HEK293T (cell line): ENCODE data around the gene MYO5C.

Source experiments
- CTCF ChIA-PET: fragments of 350-600 bp; formaldehyde crosslinking; extraction: SDS; loops from one replicate; lab custom pipeline; 2021; ENCODE audit warnings: antibody characterized with exemption, inconsistent platforms; lab: Yijun Ruan, JAX
- POLR2A ChIA-PET: fragments of 350-600 bp; formaldehyde crosslinking; extraction: SDS; loops from one replicate; lab custom pipeline; 2020; ENCODE audit warnings: antibody characterized with exemption, inconsistent platforms; lab: Yijun Ruan, JAX
- DNase-seq: peaks from one replicate; pipeline ENCODE4 v3.0.0; 2012; ENCODE audit warnings: mixed read lengths; ENCODE audit errors: extremely low spot score
- ARNT ChIP-seq: fragments of 450-650 bp; IDR thresholded peaks from 2 replicates; pipeline ENCODE4 v1.6.1; 2017; ENCODE audit warnings: mild to moderate bottlenecking
- BHLHE40 ChIP-seq: fragments of 450-650 bp; IDR thresholded peaks from 2 replicates; pipeline ENCODE4 v1.6.1; 2016; ENCODE audit warnings: mild to moderate bottlenecking, moderate library complexity, borderline replicate concordance
- CTBP1 ChIP-seq: fragments of 450-650 bp; IDR thresholded peaks from 2 replicates; pipeline ENCODE4 v1.6.1; 2016; ENCODE audit warnings: borderline replicate concordance
- ELF4 ChIP-seq: fragments of 450-650 bp; IDR thresholded peaks from 2 replicates; pipeline ENCODE4 v1.6.1; 2017; ENCODE audit warnings: antibody characterized with exemption
- FOXA1 ChIP-seq: fragments of 450-650 bp; IDR thresholded peaks from 2 replicates; pipeline ENCODE4 v1.6.1; 2016; ENCODE audit warnings: mild to moderate bottlenecking
- FOXK2 ChIP-seq: fragments of 450-650 bp; IDR thresholded peaks from 2 replicates; pipeline ENCODE4 v1.6.1; 2016; ENCODE audit warnings: mild to moderate bottlenecking
- FOXM1 ChIP-seq: fragments of 450-650 bp; IDR thresholded peaks from 2 replicates; pipeline ENCODE4 v1.6.1; 2017; ENCODE audit warnings: mild to moderate bottlenecking, borderline replicate concordance
- HDGF ChIP-seq: fragments of 450-650 bp; IDR thresholded peaks from 2 replicates; pipeline ENCODE4 v1.6.1; 2017; ENCODE audit warnings: antibody characterized with exemption, borderline replicate concordance
- L3MBTL2 ChIP-seq: fragments of 450-650 bp; conservative IDR thresholded peaks from 2 replicates; pipeline ENCODE4 v1.6.1; 2016; ENCODE audit warnings: mild to moderate bottlenecking
- LEF1 ChIP-seq: fragments of 450-650 bp; IDR thresholded peaks from 2 replicates; pipeline ENCODE4 v1.6.1; 2017; ENCODE audit warnings: mild to moderate bottlenecking, borderline replicate concordance
- NFRKB ChIP-seq: fragments of 450-650 bp; IDR thresholded peaks from 2 replicates; pipeline ENCODE4 v1.6.1; 2016; ENCODE audit warnings: mild to moderate bottlenecking, moderate library complexity
- SP1 ChIP-seq: fragments of 450-650 bp; IDR thresholded peaks from 2 replicates; pipeline ENCODE4 v1.6.1; 2017
- SUZ12 ChIP-seq: fragments of 450-650 bp; IDR thresholded peaks from 2 replicates; pipeline ENCODE4 v1.6.1; 2016; ENCODE audit warnings: mild to moderate bottlenecking
- TARDBP ChIP-seq: fragments of 450-650 bp; IDR thresholded peaks from 2 replicates; pipeline ENCODE4 v1.6.1; 2016
- ZNF384 ChIP-seq: fragments of 450-650 bp; IDR thresholded peaks from 2 replicates; pipeline ENCODE4 v1.6.1; 2016
- TF ChIP-seq, protein P1 (sequence below): fragments of 450-650 bp; IDR thresholded peaks from 2 replicates; pipeline ENCODE4 v1.6.1; 2016

MYO5C gene

DNA sequence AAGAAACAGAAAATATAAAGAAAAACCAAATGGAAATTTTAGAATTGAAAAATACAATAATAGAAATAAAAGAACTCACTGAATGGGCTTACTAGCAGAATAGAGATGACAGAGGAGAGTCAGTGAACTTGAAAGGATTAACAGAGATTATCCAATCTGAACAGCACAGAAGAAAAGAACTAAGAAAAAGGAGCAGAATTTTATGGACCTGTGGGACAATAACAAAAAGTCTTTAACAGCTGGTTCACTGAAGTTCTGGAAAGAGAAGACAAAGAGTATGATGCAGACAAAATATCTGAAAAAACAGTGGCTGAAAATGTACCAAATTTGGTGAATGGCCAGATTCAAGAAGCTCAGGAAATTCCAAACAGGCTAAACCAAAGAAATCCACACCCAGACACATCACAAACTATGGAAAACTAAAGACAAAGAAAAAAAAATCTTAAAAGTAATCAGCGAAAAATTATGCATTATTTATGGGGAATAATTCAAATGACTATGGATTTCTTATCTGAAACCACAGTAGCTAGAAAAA is 94.7 kb downstream of the MYO5C start:
- CTCF ChIA-PET, result no interaction called here
- TF ChIP-seq HDGF (no peak), BHLHE40 (no peak), CTBP1 (no peak), SUZ12 (no peak), TARDBP (no peak), LEF1 (no peak)
- no peak for DNase-seq
- POLR2A ChIA-PET, result no interaction called here

DNA sequence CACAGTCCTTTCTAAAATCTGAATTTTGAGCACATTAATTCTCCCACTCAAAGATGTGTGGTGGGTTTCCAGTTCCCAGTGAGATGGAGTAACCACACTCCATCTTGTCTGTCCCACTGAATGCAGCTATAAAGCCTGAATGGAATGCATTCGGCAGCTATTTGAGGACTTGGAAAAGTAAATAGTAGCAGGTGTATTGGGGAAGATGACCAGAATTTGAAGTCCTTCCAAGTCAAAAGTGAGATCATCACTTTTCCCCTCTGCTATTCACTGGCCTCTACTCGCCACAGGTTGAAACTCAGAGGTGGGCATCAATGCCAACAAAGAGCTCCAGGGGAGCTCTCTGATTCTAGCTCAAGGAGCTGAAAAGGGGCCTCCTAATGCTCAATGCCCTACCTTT is 96.3 kb downstream of the MYO5C start:
- no peak for TF ChIP-seq ZNF384
- no peak for TF ChIP-seq FOXK2
- TF ChIP-seq LEF1, result no peak
- TF ChIP-seq BHLHE40, result no peak
- no peak for TF ChIP-seq SUZ12
- TF ChIP-seq HDGF, result no peak
- TF ChIP-seq, protein P1, sequence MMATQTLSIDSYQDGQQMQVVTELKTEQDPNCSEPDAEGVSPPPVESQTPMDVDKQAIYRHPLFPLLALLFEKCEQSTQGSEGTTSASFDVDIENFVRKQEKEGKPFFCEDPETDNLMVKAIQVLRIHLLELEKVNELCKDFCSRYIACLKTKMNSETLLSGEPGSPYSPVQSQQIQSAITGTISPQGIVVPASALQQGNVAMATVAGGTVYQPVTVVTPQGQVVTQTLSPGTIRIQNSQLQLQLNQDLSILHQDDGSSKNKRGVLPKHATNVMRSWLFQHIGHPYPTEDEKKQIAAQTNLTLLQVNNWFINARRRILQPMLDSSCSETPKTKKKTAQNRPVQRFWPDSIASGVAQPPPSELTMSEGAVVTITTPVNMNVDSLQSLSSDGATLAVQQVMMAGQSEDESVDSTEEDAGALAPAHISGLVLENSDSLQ, result no peak
- TF ChIP-seq L3MBTL2, result no peak
- TF ChIP-seq ARNT, result no peak
- no peak for TF ChIP-seq ELF4
- no peak for TF ChIP-seq FOXM1
- TF ChIP-seq NFRKB, result no peak
- TF ChIP-seq TARDBP, result no peak
- no peak for TF ChIP-seq SP1
- no peak for TF ChIP-seq CTBP1
- TF ChIP-seq FOXA1, result no peak
- DNase-seq, result no peak
- ChIA-PET CTCF (no interaction called here), POLR2A (interaction anchor here (1.2 kb wide), 1 partner anchor 19 kb away, joined by 3 read pairs; no protein-coding TSS in a partner anchor)

DNA sequence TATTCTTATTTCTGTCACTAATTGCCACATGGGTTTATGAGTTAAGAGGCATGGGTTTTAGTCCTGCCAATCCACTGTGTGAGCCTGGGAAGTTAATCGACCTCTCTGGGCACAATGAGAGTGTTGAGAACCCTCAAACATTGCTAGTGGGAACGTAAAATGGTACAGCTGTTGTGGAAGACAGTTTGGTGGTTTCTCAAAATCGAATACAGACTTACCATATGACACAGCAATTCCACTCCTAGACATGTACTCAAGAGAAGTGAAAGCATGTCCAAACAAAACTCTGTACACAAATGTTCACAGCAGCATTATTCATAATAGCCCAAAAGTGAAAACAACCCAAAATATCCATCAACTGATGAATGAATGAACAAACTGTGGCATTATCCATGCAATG is 98.7 kb downstream of the MYO5C start:
- ChIA-PET CTCF (interaction anchor here (0.7 kb wide), 1 partner anchor 11 kb away, joined by 4 read pairs; no protein-coding TSS in a partner anchor), POLR2A (interaction anchor here (1.1 kb wide), 1 partner anchor 17 kb away, joined by 3 read pairs; no protein-coding TSS in a partner anchor)
- TF ChIP-seq FOXA1 (no peak), CTBP1 (no peak), ELF4 (no peak), BHLHE40 (no peak), SP1 (no peak), ARNT (no peak), LEF1 (no peak), ZNF384 (no peak), L3MBTL2 (no peak), FOXM1 (no peak), SUZ12 (no peak), HDGF (no peak), TARDBP (no peak), FOXK2 (no peak), NFRKB (no peak)
- TF ChIP-seq, protein P1, result no peak
- no peak for DNase-seq

DNA sequence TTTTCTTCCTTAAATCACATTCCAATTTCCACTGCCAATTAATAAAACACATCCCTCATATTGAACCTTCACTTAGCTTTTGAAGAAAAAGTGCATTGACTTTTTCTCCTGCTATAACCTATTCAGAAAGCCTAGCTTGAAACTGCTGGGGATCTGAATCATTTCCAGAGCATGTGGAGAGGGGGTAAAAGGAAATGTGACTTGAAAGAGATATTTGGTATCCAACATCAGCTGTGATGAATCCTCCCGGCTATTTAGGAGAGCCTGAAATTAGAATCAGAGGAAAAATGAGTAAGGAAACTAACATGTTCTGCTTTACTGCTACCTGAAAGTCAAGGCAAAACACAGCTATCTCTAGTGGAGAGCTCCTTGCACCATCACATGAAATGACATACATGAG is 101.8 kb downstream of the MYO5C start:
- TF ChIP-seq SP1, result no peak
- TF ChIP-seq FOXM1, result no peak
- TF ChIP-seq, protein P1, result no peak
- no peak for TF ChIP-seq SUZ12
- no peak for TF ChIP-seq LEF1
- TF ChIP-seq TARDBP, result no peak
- no peak for TF ChIP-seq L3MBTL2
- TF ChIP-seq HDGF, result no peak
- ChIA-PET CTCF (interaction anchor here (0.8 kb wide), 1 partner anchor 15 kb away, joined by 3 read pairs; no protein-coding TSS in a partner anchor), POLR2A (no interaction called here)
- no peak for DNase-seq

DNA sequence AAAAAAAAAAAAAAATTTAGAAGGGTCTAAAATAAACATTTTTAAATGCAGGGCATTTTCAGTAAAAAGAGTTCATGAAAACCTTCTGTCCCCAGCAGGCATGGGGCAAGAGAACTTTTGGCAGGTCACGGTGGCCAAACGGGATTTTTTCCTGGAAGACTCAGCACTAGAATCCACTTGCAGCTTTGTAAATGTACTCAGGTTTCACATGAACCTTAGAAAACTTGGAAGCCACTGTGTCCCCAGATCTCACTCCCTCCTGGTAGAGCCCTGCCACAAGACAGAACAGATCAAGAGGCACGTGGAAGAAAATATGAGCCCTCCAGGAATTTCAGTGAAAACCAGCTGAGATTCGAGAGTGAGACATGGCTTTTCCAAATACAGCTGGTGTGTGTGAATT is 102.3 kb downstream of the MYO5C start:
- CTCF ChIA-PET, result interaction anchor here (0.5 to 0.8 kb wide), 2 partner anchors 15 to 90 kb away, joined by 3 read pairs; no protein-coding TSS in a partner anchor
- TF ChIP-seq LEF1 (no peak), SUZ12 (no peak), BHLHE40 (no peak), L3MBTL2 (no peak), FOXK2 (no peak), HDGF (no peak), SP1 (no peak), FOXM1 (no peak), CTBP1 (no peak), TARDBP (no peak), ZNF384 (no peak), FOXA1 (no peak)
- POLR2A ChIA-PET, result interaction anchor here (0.7 kb wide), 1 partner anchor 9 kb away, joined by 3 read pairs; no protein-coding TSS in a partner anchor
- DNase-seq, result no peak

DNA sequence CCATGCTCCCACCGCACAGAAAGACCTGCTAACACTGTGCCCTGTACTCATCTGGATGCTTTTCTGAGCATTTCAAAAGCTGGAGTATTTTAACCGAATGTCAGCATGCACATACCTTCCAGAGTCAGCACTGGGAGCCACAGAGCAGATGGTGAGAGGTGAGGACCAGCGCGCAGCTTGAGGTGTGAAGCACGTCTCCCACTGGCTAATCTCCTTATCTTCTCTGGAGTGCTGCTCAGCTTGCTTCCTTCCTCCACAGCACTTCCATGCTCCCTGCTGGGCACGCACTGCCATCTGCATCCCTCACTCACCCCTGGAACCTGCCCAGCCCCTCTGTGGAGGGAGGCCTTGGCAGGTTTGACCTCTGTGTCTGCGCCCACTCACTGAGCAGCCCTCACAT is 104.4 kb downstream of the MYO5C start, which contains the start of gene GNB5:
TSS of gene GNB5 (minus strand) at position 186 of the 400 bp plus-strand sequence. CDS start 6,716 bp downstream, outside the sequence.
- ChIA-PET POLR2A (no interaction called here), CTCF (interaction anchor here (0.6 to 0.7 kb wide), 2 partner anchors 45 to 375 kb away, joined by 4 to 9 read pairs; no protein-coding TSS in a partner anchor)
- TF ChIP-seq BHLHE40, result no peak
- no peak for TF ChIP-seq ARNT
- TF ChIP-seq FOXM1, result no peak
- no peak for TF ChIP-seq FOXA1
- TF ChIP-seq TARDBP, result no peak
- TF ChIP-seq CTBP1, result no peak
- TF ChIP-seq SP1, result no peak
- no peak for TF ChIP-seq ZNF384
- no peak for TF ChIP-seq HDGF
- TF ChIP-seq LEF1, result no peak
- TF ChIP-seq, protein P1, result no peak
- TF ChIP-seq ELF4, result no peak
- DNase-seq, result no peak
